ENCODE results near the gene GTF2H4. TPM values are rescaled to one million over a fixed set of nuclear protein-coding genes. Genes with fewer than 3 reads are reported as not detected.

Gene GTF2H4
- total RNA-seq, 1 experiment from 2014 or later: 42.6 TPM

DNA sequence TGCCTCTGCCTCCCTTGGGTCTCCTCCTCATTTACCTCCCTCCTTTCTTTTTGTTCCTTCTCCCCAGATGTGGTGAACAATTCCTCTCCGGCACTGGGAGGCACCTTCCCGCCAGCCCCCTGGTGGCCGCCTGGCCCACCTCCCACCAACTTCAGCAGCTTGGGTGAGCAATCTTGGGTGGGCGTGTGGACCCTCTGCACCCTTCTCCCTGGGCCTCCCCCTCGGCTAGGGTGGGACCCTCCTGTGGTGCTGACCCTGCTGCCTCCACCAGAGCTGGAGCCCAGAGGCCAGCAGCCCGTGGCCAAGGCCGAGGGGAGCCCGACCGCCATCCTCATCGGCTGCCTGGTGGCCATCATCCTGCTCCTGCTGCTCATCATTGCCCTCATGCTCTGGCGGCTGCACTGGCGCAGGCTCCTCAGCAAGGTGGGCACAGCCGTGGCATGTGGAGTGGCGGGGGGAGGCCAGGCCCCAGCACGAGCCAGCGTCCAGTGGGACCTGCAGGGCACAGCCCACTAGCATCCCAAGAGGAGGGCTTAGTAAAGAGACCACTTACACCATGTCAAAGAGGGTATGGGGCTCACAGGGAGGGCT, 14.9 kb upstream of the GTF2H4 start:
- peaks cover 21% of the 10 kb centered on the region for H3K36me3 ChIP-seq (ENCODE audit: insufficient read depth, low read length, poor library complexity, severe bottlenecking)
- H3K9me3 ChIP-seq (ENCODE audit: low read depth, low read length, poor library complexity, severe bottlenecking): no peaks in the 10 kb centered on the region
- no TSS peak for BruUV-seq (replicated peaks)
- POLR2A ChIA-PET (ENCODE audit: low non-redundant PET): no interaction called here
- intact Hi-C loops (cut with micrococcal nuclease; ENCODE audit: unreplicated experiment): no loop called here
- H3K4me3 ChIP-seq (ENCODE audit: low read depth, low read length, poor library complexity, severe bottlenecking): no peak overlapping the region
- no peaks in the 10 kb centered on the region for H3K27me3 ChIP-seq (replicated peaks; ENCODE audit: insufficient read depth, low read depth, low read length, poor library complexity)
- TF ChIP-seq, protein P1, sequence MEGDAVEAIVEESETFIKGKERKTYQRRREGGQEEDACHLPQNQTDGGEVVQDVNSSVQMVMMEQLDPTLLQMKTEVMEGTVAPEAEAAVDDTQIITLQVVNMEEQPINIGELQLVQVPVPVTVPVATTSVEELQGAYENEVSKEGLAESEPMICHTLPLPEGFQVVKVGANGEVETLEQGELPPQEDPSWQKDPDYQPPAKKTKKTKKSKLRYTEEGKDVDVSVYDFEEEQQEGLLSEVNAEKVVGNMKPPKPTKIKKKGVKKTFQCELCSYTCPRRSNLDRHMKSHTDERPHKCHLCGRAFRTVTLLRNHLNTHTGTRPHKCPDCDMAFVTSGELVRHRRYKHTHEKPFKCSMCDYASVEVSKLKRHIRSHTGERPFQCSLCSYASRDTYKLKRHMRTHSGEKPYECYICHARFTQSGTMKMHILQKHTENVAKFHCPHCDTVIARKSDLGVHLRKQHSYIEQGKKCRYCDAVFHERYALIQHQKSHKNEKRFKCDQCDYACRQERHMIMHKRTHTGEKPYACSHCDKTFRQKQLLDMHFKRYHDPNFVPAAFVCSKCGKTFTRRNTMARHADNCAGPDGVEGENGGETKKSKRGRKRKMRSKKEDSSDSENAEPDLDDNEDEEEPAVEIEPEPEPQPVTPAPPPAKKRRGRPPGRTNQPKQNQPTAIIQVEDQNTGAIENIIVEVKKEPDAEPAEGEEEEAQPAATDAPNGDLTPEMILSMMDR (conservative IDR thresholded peaks at IDR 0.05; ENCODE audit: low read depth, low read length): peak; percentile 30; the same call in 1 of the 2 replicates
- no peak for TF ChIP-seq EZH2 (IDR thresholded peaks at IDR 0.05; ENCODE audit: borderline replicate concordance, low read depth, low read length, poor library complexity, severe bottlenecking)
- DNase-seq (ENCODE audit: low spot score): no peak
- CTCF ChIA-PET: no interaction called here
- H3K27ac ChIP-seq (ENCODE audit: low read depth, low read length, poor library complexity, severe bottlenecking): no peak overlapping the region
- peaks cover 14% of the 10 kb centered on the region for H3K4me1 ChIP-seq (ENCODE audit: insufficient read depth, low read length, poor library complexity, severe bottlenecking)

DNA sequence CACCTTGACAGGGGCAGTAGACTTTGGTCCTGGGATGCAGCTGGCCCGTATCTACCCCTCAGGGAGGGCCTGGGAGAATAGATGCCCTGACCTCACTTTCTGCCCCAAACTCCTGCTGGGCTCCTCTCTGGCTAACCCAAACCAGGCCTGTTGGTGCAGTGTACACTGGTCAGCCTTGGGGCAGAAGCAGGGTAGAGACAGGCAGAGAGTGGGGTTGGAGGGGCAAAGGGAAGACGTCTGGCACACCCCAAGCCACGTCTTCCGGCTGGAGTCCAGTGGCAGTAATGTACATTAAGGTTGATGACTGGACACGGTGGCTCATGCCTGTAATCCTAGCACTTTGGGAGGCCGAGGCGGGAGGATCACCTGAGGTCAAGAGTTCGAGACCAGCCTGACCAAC, 14.3 kb upstream of the GTF2H4 start:
- Histone ChIP-seq H3K9me3 (ENCODE audit: low read depth, low read length, poor library complexity, severe bottlenecking) (no peaks in the 10 kb centered on the region), H3K4me3 (ENCODE audit: low read depth, low read length, poor library complexity, severe bottlenecking) (no peak overlapping the region), H3K27ac (ENCODE audit: low read depth, low read length, poor library complexity, severe bottlenecking) (no peak overlapping the region), H3K4me1 (ENCODE audit: insufficient read depth, low read length, poor library complexity, severe bottlenecking) (peaks cover 9% of the 10 kb centered on the region), H3K36me3 (ENCODE audit: insufficient read depth, low read length, poor library complexity, severe bottlenecking) (peaks cover 26% of the 10 kb centered on the region), H3K27me3 (replicated peaks; ENCODE audit: insufficient read depth, low read depth, low read length, poor library complexity) (no peaks in the 10 kb centered on the region)
- TF ChIP-seq, protein P1 (conservative IDR thresholded peaks at IDR 0.05; ENCODE audit: low read depth, low read length): no peak
- no peak for TF ChIP-seq EZH2 (IDR thresholded peaks at IDR 0.05; ENCODE audit: borderline replicate concordance, low read depth, low read length, poor library complexity, severe bottlenecking)
- POLR2A ChIA-PET (ENCODE audit: low non-redundant PET): no interaction called here
- CTCF ChIA-PET: no interaction called here
- no peak for DNase-seq (ENCODE audit: low spot score)
- no TSS peak for BruUV-seq (replicated peaks)
- intact Hi-C loops (cut with micrococcal nuclease; ENCODE audit: unreplicated experiment): no loop called here

DNA sequence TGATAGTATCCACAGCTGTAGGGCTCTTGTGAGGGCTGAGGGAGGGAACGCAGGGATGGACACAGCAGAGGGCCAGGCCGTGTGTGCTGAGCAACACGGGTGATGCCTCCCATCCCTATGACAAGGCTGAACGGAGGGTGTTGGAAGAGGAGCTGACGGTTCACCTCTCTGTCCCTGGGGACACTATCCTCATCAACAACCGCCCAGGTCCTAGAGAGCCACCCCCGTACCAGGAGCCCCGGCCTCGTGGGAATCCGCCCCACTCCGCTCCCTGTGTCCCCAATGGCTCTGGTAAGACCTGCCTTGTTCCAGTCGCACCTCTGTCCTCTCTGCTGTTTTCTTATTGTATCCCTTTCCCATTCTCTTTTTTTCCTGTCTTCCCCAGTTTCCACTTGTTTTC, 13.6 kb upstream of the GTF2H4 start:
- no peak overlapping the region for H3K4me3 ChIP-seq (ENCODE audit: low read depth, low read length, poor library complexity, severe bottlenecking)
- H3K9me3 ChIP-seq (ENCODE audit: low read depth, low read length, poor library complexity, severe bottlenecking): no peaks in the 10 kb centered on the region
- no peak for DNase-seq (ENCODE audit: low spot score)
- peaks cover 31% of the 10 kb centered on the region for H3K36me3 ChIP-seq (ENCODE audit: insufficient read depth, low read length, poor library complexity, severe bottlenecking)
- no TSS peak for BruUV-seq (replicated peaks)
- ChIA-PET POLR2A (ENCODE audit: low non-redundant PET) (no interaction called here), CTCF (interaction anchor here (0.6 kb wide), 1 partner anchor 12 kb away, joined by 4 read pairs; no protein-coding TSS in a partner anchor)
- H3K27me3 ChIP-seq (replicated peaks; ENCODE audit: insufficient read depth, low read depth, low read length, poor library complexity): no peaks in the 10 kb centered on the region
- peaks cover 9% of the 10 kb centered on the region for H3K4me1 ChIP-seq (ENCODE audit: insufficient read depth, low read length, poor library complexity, severe bottlenecking)
- intact Hi-C loops (cut with micrococcal nuclease; ENCODE audit: unreplicated experiment): no loop called here
- no peak overlapping the region for H3K27ac ChIP-seq (ENCODE audit: low read depth, low read length, poor library complexity, severe bottlenecking)
- TF ChIP-seq, protein P1 (conservative IDR thresholded peaks at IDR 0.05; ENCODE audit: low read depth, low read length): no peak
- TF ChIP-seq EZH2 (IDR thresholded peaks at IDR 0.05; ENCODE audit: borderline replicate concordance, low read depth, low read length, poor library complexity, severe bottlenecking): no peak
